Measurements from ENCODE around the gene DNMBP. TPM values are rescaled to one million over a fixed set of nuclear protein-coding genes. Genes with fewer than 3 reads are reported as not detected.

The DNMBP gene
- total RNA-seq, 2 donors from 2014 or later = 2.1 to 2.5 TPM

DNA sequence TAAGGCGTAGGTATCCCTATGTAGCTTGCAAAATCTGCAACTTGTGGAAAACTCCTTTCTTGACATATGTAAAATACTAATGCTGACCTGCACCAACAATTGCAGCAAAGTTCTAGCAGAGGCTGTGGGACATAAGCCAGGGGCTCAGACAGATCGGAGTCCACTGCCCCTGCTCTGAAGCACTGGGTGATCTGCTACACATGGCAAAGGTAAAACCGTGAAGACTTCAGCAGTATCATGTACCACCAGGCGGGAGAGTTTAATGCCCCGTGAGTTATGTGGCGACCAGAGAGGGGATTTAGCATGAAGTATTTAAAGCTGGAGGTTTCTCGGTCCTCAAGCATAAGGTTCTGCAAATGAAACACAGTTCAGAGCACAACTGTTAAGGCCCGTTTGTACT is 150.9 kb downstream of the DNMBP start:
- H3K4me3 Mint-ChIP-seq = no peak overlapping the region
- DNase-seq = no peak
- ATAC-seq = no peak
- peaks cover 36% of the 10 kb centered on the region for H3K27me3 Mint-ChIP-seq
- H3K27ac Mint-ChIP-seq = no peak overlapping the region
- H3K9me3 ChIP-seq (ENCODE audit: control insufficient read depth, low read length, poor library complexity, severe bottlenecking) = no peaks in the 10 kb centered on the region
- H3K4me1 Mint-ChIP-seq = peaks cover 4% of the 10 kb centered on the region
- H3K36me3 Mint-ChIP-seq (ENCODE audit: low read depth) = no peaks in the 10 kb centered on the region

DNA sequence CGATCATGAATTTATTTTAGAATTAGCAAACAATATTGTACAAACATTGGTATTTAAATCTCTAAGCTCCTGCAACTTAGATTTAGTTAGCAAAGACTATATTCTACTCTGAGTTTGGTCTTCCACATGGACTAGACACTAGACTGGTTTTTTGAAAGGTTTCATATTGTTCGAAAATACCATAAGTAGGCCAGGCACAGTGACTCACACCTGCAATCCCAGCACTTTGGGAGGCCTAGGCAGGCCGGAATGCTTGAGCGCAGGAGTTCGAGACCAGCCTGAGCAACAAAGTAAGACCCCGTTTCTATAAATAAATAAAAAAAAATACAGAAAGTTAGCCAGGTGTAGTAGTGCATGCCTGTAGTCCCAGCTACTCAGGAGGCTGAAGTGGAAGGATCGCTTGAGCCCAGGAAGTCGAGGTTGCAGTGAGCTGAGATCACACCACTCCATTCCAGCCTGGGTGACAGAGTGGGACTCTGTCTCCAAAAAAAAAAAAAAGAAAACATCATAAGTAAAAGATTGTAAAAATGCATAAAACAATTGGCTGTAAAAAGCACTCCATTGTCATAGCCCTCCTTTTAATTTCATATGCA is 154.2 kb downstream of the DNMBP start:
- peaks cover 5% of the 10 kb centered on the region for H3K36me3 Mint-ChIP-seq (ENCODE audit: low read depth)
- H3K4me3 Mint-ChIP-seq = no peak overlapping the region
- no peak for DNase-seq
- no peaks in the 10 kb centered on the region for H3K9me3 ChIP-seq (ENCODE audit: control insufficient read depth, low read length, poor library complexity, severe bottlenecking)
- peaks cover 20% of the 10 kb centered on the region for H3K27me3 Mint-ChIP-seq
- H3K27ac Mint-ChIP-seq = no peak overlapping the region
- H3K4me1 Mint-ChIP-seq = peaks cover 4% of the 10 kb centered on the region
- no peak for ATAC-seq

DNA sequence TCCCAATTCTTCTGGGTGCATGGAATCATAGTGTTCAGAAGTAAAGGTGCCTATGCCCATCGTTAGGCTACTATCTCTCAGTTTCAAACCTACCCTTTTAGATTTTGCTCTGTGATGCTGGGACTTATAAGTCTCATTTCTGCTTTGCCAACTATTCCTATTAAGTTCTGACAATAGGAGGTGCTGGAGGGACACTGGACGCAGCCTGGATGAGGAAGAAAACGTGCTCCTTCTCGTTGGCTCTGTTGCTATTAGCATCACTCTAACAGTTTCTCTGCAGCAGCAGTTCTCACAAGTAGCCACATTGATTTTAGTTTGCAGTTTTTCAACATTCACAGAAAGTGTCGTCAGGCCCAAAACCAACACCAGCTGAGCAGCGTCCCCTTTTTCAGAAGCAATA is 154.9 kb downstream of the DNMBP start:
- H3K36me3 Mint-ChIP-seq (ENCODE audit: low read depth) = peaks cover 5% of the 10 kb centered on the region
- H3K27ac Mint-ChIP-seq = no peak overlapping the region
- no peak for ATAC-seq
- peaks cover 20% of the 10 kb centered on the region for H3K27me3 Mint-ChIP-seq
- no peaks in the 10 kb centered on the region for H3K9me3 ChIP-seq (ENCODE audit: control insufficient read depth, low read length, poor library complexity, severe bottlenecking)
- DNase-seq = no peak
- H3K4me1 Mint-ChIP-seq = peaks cover 3% of the 10 kb centered on the region
- no peak overlapping the region for H3K4me3 Mint-ChIP-seq

DNA sequence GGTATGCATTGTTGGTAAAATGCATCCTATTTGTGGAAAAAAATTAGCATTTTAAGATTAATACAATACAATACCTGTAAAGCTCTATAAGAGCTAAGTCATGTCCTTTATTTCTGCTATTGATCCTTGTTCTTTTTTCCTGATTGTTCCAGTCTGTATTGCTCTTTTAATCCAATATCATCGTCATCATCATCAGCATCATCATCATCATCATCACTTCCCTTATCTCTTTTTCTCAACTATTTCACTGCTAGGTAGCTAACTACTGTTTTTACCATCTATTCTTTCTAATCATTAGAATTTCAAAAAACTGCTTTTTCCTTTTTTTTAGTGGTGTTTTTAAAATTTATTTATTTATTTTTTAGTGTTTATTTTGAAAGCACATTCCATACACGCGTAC is 156.1 kb downstream of the DNMBP start:
- ATAC-seq (no peak), DNase-seq (no peak)
- peaks cover 10% of the 10 kb centered on the region for H3K27me3 Mint-ChIP-seq
- H3K4me3 Mint-ChIP-seq = no peak overlapping the region
- peaks cover 3% of the 10 kb centered on the region for H3K4me1 Mint-ChIP-seq
- no peak overlapping the region for H3K27ac Mint-ChIP-seq
- no peaks in the 10 kb centered on the region for H3K9me3 ChIP-seq (ENCODE audit: control insufficient read depth, low read length, poor library complexity, severe bottlenecking)
- peaks cover 5% of the 10 kb centered on the region for H3K36me3 Mint-ChIP-seq (ENCODE audit: low read depth)

DNA sequence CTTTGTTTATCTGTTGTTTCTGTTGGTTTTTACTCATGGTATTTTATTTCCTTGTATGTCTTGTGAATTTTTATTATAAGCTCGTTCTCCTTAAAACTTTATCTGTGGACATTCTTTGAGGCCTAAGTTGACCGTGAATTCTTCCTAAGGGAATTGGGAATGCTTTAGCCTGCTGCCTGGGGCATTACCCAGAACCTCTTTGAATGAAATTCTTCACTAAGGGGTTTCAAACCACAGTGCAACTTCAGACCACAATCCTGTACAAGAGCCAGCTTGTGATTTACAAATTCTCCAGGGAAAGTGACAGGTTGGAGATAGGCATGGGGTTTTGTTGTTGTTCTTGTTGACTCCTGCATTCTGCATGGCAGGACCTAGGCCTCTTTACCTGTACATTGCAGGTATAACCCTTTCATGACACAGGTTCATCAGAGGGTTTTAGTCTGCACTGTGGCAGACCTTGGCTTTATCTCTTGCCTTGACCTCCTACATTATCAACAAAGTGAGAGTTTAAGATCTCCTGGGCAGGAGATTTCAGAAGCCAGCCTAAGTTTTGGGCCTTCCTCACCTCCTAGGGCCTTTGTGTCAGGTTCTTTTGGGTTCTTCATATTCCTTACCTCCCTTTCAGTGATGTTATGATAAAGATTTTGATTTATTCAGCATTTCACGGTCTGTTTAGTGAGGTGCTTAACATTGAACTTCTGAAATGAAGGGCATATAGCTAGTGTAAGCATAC is 157.1 kb downstream of the DNMBP start:
- ATAC-seq = no peak
- Mint-ChIP-seq H3K4me1 (peaks cover 3% of the 10 kb centered on the region), H3K4me3 (no peak overlapping the region), H3K27me3 (peaks cover 4% of the 10 kb centered on the region), H3K27ac (no peak overlapping the region), H3K36me3 (ENCODE audit: low read depth) (peaks cover 5% of the 10 kb centered on the region)
- H3K9me3 ChIP-seq (ENCODE audit: control insufficient read depth, low read length, poor library complexity, severe bottlenecking) = no peaks in the 10 kb centered on the region
- DNase-seq = no peak

DNA sequence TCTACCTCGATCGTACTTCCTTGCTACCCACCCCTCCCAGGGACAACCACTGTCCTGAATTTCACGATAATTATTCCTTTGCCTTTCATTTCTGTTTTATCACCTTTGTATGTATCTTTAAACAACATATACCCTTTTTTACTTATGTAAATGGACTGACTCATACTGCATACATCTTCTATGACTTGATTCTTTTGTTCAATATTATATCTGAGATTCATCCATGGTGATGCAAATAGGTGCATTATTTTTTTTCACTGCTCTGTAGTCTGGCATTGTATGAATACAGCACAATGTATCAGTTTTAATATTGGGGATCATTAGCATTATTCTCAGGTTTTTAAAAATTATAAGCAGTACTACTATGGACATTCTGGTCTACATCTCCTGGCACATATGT is 157.9 kb downstream of the DNMBP start:
- DNase-seq = no peak
- Mint-ChIP-seq H3K4me3 (no peak overlapping the region), H3K27me3 (no peaks in the 10 kb centered on the region), H3K27ac (no peak overlapping the region), H3K4me1 (peaks cover 3% of the 10 kb centered on the region), H3K36me3 (ENCODE audit: low read depth) (peaks cover 5% of the 10 kb centered on the region)
- H3K9me3 ChIP-seq (ENCODE audit: control insufficient read depth, low read length, poor library complexity, severe bottlenecking) = no peaks in the 10 kb centered on the region
- no peak for ATAC-seq

DNA sequence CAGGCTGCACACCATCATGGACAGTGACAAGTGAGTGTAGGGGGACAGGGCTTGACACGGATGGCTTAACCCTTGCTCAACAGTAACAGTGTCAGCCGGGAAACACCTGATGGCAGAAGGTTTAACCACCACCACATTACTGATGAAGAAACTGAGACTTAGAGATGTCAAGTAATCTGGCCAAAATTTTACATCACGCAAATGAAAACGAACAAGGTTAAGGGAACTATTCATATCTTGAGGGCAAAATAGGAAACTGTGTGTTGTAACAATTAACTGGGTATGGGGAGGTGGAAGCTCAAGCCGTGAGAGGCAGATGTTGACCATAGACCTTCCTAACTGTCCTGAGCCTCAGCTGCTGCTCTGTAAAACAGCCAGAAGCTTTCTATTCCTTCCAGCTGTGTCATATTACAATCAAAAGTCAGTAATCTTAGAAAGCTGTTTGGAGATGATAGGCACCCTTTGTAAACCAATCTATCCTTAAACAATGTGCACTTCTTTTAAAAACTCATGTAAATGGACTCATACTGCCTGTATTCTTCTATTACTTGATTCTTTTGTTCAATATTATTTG is 158.9 kb downstream of the DNMBP start:
- Mint-ChIP-seq H3K4me1 (peaks cover 5% of the 10 kb centered on the region), H3K36me3 (ENCODE audit: low read depth) (peaks cover 5% of the 10 kb centered on the region), H3K4me3 (no peak overlapping the region), H3K27me3 (no peaks in the 10 kb centered on the region), H3K27ac (no peak overlapping the region)
- no peak for ATAC-seq
- H3K9me3 ChIP-seq (ENCODE audit: control insufficient read depth, low read length, poor library complexity, severe bottlenecking) = no peaks in the 10 kb centered on the region
- DNase-seq = no peak

DNA sequence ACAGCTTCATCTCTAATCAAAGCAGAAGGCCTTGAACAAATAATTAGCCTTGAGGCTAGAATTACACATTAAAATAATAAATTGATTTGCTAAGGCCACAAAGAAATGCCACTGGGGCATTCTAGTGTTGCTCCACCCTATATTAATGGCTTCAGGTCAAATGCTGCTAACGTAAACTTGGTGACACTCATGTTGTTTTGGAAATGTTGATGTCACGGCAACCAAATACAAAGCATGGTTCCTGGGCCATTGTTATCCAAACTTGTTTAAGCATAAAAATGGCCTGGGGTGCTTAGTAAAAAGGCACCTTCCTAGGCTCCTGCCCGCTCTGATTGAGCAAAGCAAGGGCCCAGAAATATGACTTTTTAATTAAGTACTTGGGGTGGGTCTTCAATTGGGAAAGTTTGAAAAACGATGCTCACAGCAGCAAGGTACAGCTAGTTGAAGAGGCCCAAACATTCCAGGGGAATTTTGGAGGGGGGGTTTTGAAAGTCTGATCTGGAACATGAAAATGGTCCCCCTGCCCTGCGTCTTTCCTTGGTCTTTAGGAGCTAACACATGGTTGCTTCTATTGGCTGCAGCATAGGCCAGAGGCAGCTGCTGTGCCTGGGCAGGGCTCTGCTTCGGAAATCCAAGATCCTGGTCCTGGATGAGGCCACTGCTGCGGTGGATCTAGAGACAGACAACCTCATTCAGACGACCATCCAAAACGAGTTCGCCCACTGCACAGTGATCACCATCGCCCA is 159.6 kb downstream of the DNMBP start:
- no peak overlapping the region for H3K27ac Mint-ChIP-seq
- no peak for ATAC-seq
- H3K9me3 ChIP-seq (ENCODE audit: control insufficient read depth, low read length, poor library complexity, severe bottlenecking) = no peaks in the 10 kb centered on the region
- H3K4me3 Mint-ChIP-seq = no peak overlapping the region
- no peak for DNase-seq
- peaks cover 8% of the 10 kb centered on the region for H3K4me1 Mint-ChIP-seq
- H3K36me3 Mint-ChIP-seq (ENCODE audit: low read depth) = peaks cover 5% of the 10 kb centered on the region
- H3K27me3 Mint-ChIP-seq = no peaks in the 10 kb centered on the region

DNA sequence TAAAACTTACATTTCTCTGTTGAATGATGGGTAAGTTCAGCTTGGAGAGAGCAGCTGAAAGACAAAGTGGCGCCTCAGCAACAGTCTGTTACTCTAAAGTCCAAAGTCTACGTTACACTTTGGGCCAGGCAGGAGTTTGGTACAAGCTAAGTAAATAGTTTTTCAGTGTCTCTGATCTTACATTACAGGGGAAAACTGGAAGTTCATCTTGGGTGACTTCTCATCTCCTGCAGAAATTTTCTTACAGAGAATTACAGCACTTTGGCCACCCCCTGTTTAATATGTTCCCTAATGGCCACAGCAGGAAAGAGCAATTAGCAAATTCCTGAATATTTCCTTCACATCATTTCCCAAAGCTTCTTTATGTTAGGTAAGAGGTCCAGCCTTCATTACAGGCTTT is 160.2 kb downstream of the DNMBP start:
- H3K36me3 Mint-ChIP-seq (ENCODE audit: low read depth) = peaks cover 5% of the 10 kb centered on the region
- peaks cover 8% of the 10 kb centered on the region for H3K4me1 Mint-ChIP-seq
- H3K27ac Mint-ChIP-seq = no peak overlapping the region
- H3K9me3 ChIP-seq (ENCODE audit: control insufficient read depth, low read length, poor library complexity, severe bottlenecking) = no peaks in the 10 kb centered on the region
- H3K27me3 Mint-ChIP-seq = no peaks in the 10 kb centered on the region
- ATAC-seq (no peak), DNase-seq (no peak)
- no peak overlapping the region for H3K4me3 Mint-ChIP-seq

DNA sequence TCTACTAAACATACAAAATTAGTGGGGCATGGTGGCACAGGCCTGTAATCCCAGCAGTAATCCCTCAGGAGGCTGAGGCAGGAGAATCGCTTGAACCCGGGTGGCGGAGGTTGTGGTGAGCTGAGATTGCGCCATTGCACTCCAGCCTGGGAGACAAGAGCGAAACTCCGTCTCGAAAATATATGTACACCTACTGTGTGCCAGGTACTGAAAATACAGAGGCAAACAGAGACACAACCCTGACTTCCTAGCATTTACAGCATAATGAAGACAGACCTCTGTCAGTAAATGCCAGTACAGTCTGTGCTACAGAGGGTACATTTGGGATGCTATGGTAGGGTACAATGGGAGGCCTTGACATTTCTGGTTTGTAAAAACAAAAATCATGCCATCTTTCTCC is 160.7 kb downstream of the DNMBP start:
- H3K9me3 ChIP-seq (ENCODE audit: control insufficient read depth, low read length, poor library complexity, severe bottlenecking) = no peaks in the 10 kb centered on the region
- ATAC-seq (no peak), DNase-seq (no peak)
- Mint-ChIP-seq H3K36me3 (ENCODE audit: low read depth) (peaks cover 5% of the 10 kb centered on the region), H3K4me1 (peaks cover 8% of the 10 kb centered on the region), H3K4me3 (no peak overlapping the region), H3K27me3 (no peaks in the 10 kb centered on the region), H3K27ac (no peak overlapping the region)

DNA sequence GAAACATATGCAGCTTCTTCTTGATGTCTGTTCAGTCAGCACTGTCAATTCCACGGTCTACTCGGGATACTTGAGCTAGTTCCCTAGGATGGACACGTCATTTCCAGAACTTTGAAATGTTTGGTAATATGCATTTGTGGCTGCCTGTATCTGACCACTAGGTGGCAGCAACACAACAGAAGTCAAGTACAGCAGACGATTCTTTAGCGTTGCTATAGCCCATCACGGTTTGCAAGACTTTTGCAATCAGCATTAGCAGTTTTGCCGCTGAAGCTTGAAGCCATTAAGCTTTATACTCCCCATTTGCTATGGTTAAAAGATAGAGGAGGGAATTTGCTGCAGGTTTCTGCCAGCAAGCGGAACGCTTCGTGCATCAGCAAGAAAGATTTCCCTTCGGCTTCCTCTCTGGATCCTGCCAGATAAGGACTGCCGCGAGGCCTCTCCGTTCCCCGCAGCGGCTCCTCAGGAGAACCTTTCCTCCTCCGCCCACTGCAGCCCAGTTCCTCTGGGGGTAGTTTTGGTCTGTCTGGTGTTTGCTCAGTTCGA is 163.8 kb downstream of the DNMBP start:
- Mint-ChIP-seq H3K27me3 (no peaks in the 10 kb centered on the region), H3K4me1 (peaks cover 7% of the 10 kb centered on the region), H3K36me3 (ENCODE audit: low read depth) (peaks cover 2% of the 10 kb centered on the region), H3K4me3 (peak overlapping the region; percentile 21), H3K27ac (no peak overlapping the region)
- ATAC-seq (peak; percentile 91), DNase-seq (peak; percentile 31 to 51 (median 42))
- H3K9me3 ChIP-seq (ENCODE audit: control insufficient read depth, low read length, poor library complexity, severe bottlenecking) = no peaks in the 10 kb centered on the region

DNA sequence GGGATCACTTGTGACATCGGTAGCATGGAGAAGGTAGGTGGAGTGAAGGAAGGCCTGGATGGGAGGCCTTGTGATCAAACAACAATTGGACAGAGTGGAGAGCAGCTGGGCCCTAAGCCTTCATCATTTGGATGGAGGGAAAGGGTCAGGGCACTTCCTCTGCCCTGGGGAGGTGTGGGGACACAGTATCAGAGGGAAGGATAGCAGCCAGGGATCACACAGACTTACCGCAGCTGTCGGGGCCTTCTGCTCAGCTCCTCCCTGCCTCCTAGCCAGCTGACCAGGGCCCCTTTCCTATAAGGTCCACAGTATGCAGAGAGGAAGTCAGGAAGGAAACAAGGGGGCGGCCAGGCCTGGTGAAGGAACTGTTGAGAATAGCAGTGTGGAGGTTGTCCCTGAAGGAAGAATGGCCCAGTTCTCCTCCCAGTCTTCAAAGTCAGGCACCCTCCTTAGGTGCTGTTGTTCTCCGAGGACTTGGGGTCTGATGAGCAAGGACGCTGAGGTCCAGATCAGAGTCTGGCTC is 165.3 kb downstream of the DNMBP start:
- Mint-ChIP-seq H3K27me3 (no peaks in the 10 kb centered on the region), H3K27ac (no peak overlapping the region), H3K4me1 (peaks cover 9% of the 10 kb centered on the region), H3K4me3 (no peak overlapping the region), H3K36me3 (ENCODE audit: low read depth) (peaks cover 2% of the 10 kb centered on the region)
- H3K9me3 ChIP-seq (ENCODE audit: control insufficient read depth, low read length, poor library complexity, severe bottlenecking) = no peaks in the 10 kb centered on the region
- ATAC-seq = no peak
- no peak for DNase-seq

DNA sequence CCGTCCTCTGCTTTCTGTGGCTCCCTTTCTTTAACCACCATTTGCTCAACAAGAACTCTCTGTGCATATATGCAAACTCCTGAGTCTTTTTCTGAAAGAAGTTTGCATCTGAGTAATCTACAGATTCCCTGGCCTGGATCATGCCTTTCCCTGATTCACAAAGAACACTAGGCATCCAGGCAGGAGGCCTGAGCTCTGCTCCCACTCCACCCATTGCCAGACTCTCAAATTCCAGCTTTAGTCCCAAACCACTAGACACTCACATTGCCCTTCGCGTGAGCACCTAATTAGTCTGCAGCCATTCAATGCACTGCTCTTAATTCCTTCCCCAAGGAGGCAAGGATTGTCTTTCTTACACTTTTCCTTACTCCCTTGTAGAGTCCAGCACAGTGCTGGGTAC is 166.4 kb downstream of the DNMBP start:
- Mint-ChIP-seq H3K36me3 (ENCODE audit: low read depth) (peaks cover 2% of the 10 kb centered on the region), H3K4me1 (peaks cover 9% of the 10 kb centered on the region), H3K27me3 (no peaks in the 10 kb centered on the region), H3K4me3 (no peak overlapping the region), H3K27ac (peak overlapping the region; percentile 41)
- ATAC-seq (no peak), DNase-seq (no peak)
- H3K9me3 ChIP-seq (ENCODE audit: control insufficient read depth, low read length, poor library complexity, severe bottlenecking) = no peaks in the 10 kb centered on the region

All from T-helper 17 cell (primary cell).